IMR-90 (cell line): Measurements from ENCODE around the gene TAP2. TPM values are rescaled to one million over a fixed set of nuclear protein-coding genes. Genes with fewer than 3 reads are reported as not detected.

ENCODE experiments used
- ATAC-seq: fragments of 200-7000 bp; cut with Tn5 transposase; 2 replicates; pipeline ENCODE4 v1.9.1; 2020; ENCODE audit warnings: low read depth, mild to moderate bottlenecking, moderate library complexity
- BruUV-seq: library from RNA; stranded (reverse); fragments of 400-500 nt; replicated peaks from 2 replicates; lab custom pipeline; 2021; lab: Mats Ljungman, UMichigan
- CTCF ChIA-PET: fragments of 300-600 bp; formaldehyde crosslinking; extraction: SDS; loops from one replicate; lab custom pipeline; 2021; ENCODE audit warnings: antibody characterized with exemption; lab: Yijun Ruan, JAX
- POLR2A ChIA-PET: fragments of 300-600 bp; sonication (Branson Sonifier 250); formaldehyde crosslinking; loops from one replicate; lab custom pipeline; 2022; ENCODE audit warnings: antibody characterized with exemption; ENCODE audit not compliant: unreplicated experiment; lab: Charles Lee
- DNase-seq: peaks from one replicate; pipeline ENCODE4 v3.0.0; 2013
- H2AFZ ChIP-seq: replicated peaks from 2 replicates; pipeline ENCODE3; 2013; ENCODE audit warnings: low read length, mild to moderate bottlenecking; ENCODE audit not compliant: poor library complexity
- H2AK5ac ChIP-seq: 2 replicates; pipeline ENCODE4 v1.6.1; 2013; ENCODE audit warnings: low read depth, low read length, inconsistent platforms
- H2AK9ac ChIP-seq: replicated peaks from 2 replicates; pipeline ENCODE3; 2013; ENCODE audit warnings: mild to moderate bottlenecking, low read depth, low read length, moderate library complexity; ENCODE audit not compliant: poor library complexity
- H2BK120ac ChIP-seq: 2 replicates; pipeline ENCODE4 v1.6.1; 2013; ENCODE audit warnings: low read depth, low read length, inconsistent platforms
- H2BK15ac ChIP-seq: 3 replicates; pipeline ENCODE4 v1.6.1; 2013; ENCODE audit warnings: low read depth, low read length, inconsistent platforms
- H2BK20ac ChIP-seq: 2 replicates; pipeline ENCODE4 v1.6.1; 2013; ENCODE audit warnings: low read depth, mild to moderate bottlenecking, inconsistent platforms, low read length, moderate library complexity
- H2BK5ac ChIP-seq: 2 replicates; pipeline ENCODE4 v1.6.1; 2013; ENCODE audit warnings: mild to moderate bottlenecking, low read depth, low read length, inconsistent platforms; ENCODE audit not compliant: poor library complexity, severe bottlenecking
- H3K14ac ChIP-seq: replicated peaks from 2 replicates; pipeline ENCODE4 v1.6.1; 2013; ENCODE audit warnings: low read depth, low read length, inconsistent platforms
- H3K18ac ChIP-seq: 2 replicates; pipeline ENCODE4 v1.6.1; 2013; ENCODE audit warnings: low read depth, low read length, control low read depth
- H3K23ac ChIP-seq: 2 replicates; pipeline ENCODE4 v1.6.1; 2013; ENCODE audit warnings: low read depth, low read length, inconsistent platforms
- H3K27ac ChIP-seq: 2 replicates; pipeline ENCODE4 v1.5.1; 2013; ENCODE audit warnings: mild to moderate bottlenecking, control low read depth, low read length; ENCODE audit not compliant: insufficient read depth
- H3K27me3 ChIP-seq: 2 replicates; pipeline ENCODE4 v1.6.1; 2013; ENCODE audit warnings: low read length; ENCODE audit not compliant: control insufficient read depth, insufficient read depth
- H3K36me3 ChIP-seq: 2 replicates; pipeline ENCODE4 v1.6.1; 2013; ENCODE audit warnings: low read length, mixed read lengths; ENCODE audit not compliant: control insufficient read depth, insufficient read depth
- H3K4ac ChIP-seq: 2 replicates; pipeline ENCODE4 v1.6.1; 2013; ENCODE audit warnings: low read depth, low read length, inconsistent platforms
- H3K4me1 ChIP-seq: 2 replicates; pipeline ENCODE4 v1.6.1; 2013; ENCODE audit warnings: low read length, mixed read lengths; ENCODE audit not compliant: control insufficient read depth, insufficient read depth
- H3K4me2 ChIP-seq: 2 replicates; pipeline ENCODE4 v1.6.1; 2013; ENCODE audit warnings: low read depth, mild to moderate bottlenecking, control low read depth, low read length, moderate library complexity
- H3K4me3 ChIP-seq: 2 replicates; pipeline ENCODE4 v1.5.1; 2013; ENCODE audit warnings: low read depth, mild to moderate bottlenecking, control low read depth, low read length, moderate library complexity; ENCODE audit not compliant: insufficient read depth
- H3K56ac ChIP-seq: 2 replicates; pipeline ENCODE4 v1.6.1; 2013; ENCODE audit warnings: low read length, inconsistent platforms; ENCODE audit not compliant: insufficient read depth; ENCODE audit errors: extremely low read depth
- H3K79me1 ChIP-seq, 2 experiments: 2 replicates each; pipeline ENCODE4 v1.6.1; 2013; ENCODE audit warnings: low read length in 2 of 2, inconsistent platforms in 1 of 2, low read depth in 1 of 2
- H3K9ac ChIP-seq: 2 replicates; pipeline ENCODE4 v1.6.1; 2013; ENCODE audit warnings: low read depth, low read length, control low read depth
- H3K9me1 ChIP-seq: 2 replicates; pipeline ENCODE4 v1.6.1; 2013; ENCODE audit warnings: low read length, inconsistent platforms; ENCODE audit not compliant: insufficient read depth
- H3K9me3 ChIP-seq: 2 replicates; pipeline ENCODE4 v1.6.1; 2013; ENCODE audit warnings: low read length; ENCODE audit not compliant: control insufficient read depth, insufficient read depth
- H4K20me1 ChIP-seq: 2 replicates; pipeline ENCODE4 v1.6.1; 2013; ENCODE audit warnings: low read length, inconsistent platforms; ENCODE audit not compliant: insufficient read depth
- H4K5ac ChIP-seq: 2 replicates; pipeline ENCODE4 v1.6.1; 2013; ENCODE audit warnings: mild to moderate bottlenecking, low read depth, low read length, control low read depth
- H4K8ac ChIP-seq, 2 experiments: 2 replicates each; pipeline ENCODE4 v1.6.1; 2013; ENCODE audit warnings: low read depth in 2 of 2, low read length in 2 of 2, control low read depth in 1 of 2, inconsistent platforms in 1 of 2
- H4K91ac ChIP-seq: 2 replicates; pipeline ENCODE4 v1.6.1; 2013; ENCODE audit warnings: low read depth, low read length, inconsistent platforms; ENCODE audit not compliant: insufficient read depth
- BHLHE40 ChIP-seq: fragments of 150-350 bp; IDR thresholded peaks from 2 replicates; pipeline ENCODE4 v1.6.1; 2016; ENCODE audit warnings: mild to moderate bottlenecking, low read depth, low read length
- CEBPB ChIP-seq: IDR thresholded peaks from 2 replicates; pipeline ENCODE4 v1.6.1; 2012; ENCODE audit warnings: low read depth, low read length, improper control_type of control experiment
- CHD1 ChIP-seq: IDR thresholded peaks from 2 replicates; pipeline ENCODE4 v1.6.1; 2012; ENCODE audit warnings: low read depth, low read length, improper control_type of control experiment
- FOS ChIP-seq: fragments of 150-350 bp; IDR thresholded peaks from 2 replicates; pipeline ENCODE4 v1.6.1; 2016; ENCODE audit warnings: low read depth, low read length
- MAFK ChIP-seq: IDR thresholded peaks from 2 replicates; pipeline ENCODE4 v1.6.1; 2012; ENCODE audit warnings: low read depth, low read length, improper control_type of control experiment
- MAZ ChIP-seq: IDR thresholded peaks from 2 replicates; pipeline ENCODE4 v1.6.1; 2012; ENCODE audit warnings: low read depth, mild to moderate bottlenecking, low read length, improper control_type of control experiment, moderate library complexity, borderline replicate concordance
- MXI1 ChIP-seq: IDR thresholded peaks from 2 replicates; pipeline ENCODE4 v1.6.1; 2012; ENCODE audit warnings: low read depth, mild to moderate bottlenecking, low read length, moderate library complexity, borderline replicate concordance
- NFE2L2 ChIP-seq: fragments of 150-350 bp; IDR thresholded peaks from 2 replicates; pipeline ENCODE4 v1.6.1; 2016; ENCODE audit warnings: low read depth, mild to moderate bottlenecking, low read length
- POLR2A ChIP-seq: IDR thresholded peaks from 2 replicates; pipeline ENCODE4 v1.6.1; 2012; ENCODE audit warnings: mild to moderate bottlenecking, low read depth, low read length
- RAD21 ChIP-seq: IDR thresholded peaks from 2 replicates; pipeline ENCODE4 v1.6.1; 2012; ENCODE audit warnings: low read length, improper control_type of control experiment
- RCOR1 ChIP-seq: IDR thresholded peaks from 2 replicates; pipeline ENCODE4 v1.6.1; 2012; ENCODE audit warnings: mild to moderate bottlenecking, low read length, improper control_type of control experiment; ENCODE audit not compliant: insufficient replicate concordance
- RFX5 ChIP-seq: IDR thresholded peaks from 2 replicates; pipeline ENCODE4 v1.8.0; 2012; ENCODE audit warnings: low read depth, mild to moderate bottlenecking, low read length, moderate library complexity
- SMC3 ChIP-seq: fragments of 150-350 bp; IDR thresholded peaks from 2 replicates; pipeline ENCODE4 v1.6.1; 2016; ENCODE audit warnings: low read depth, mild to moderate bottlenecking, antibody characterized with exemption, low read length, moderate library complexity
- WGBS, 2 experiments: methylation state at CpG; one replicate each; pipeline versions ENCODE4 v1.1.5 to v1.1.7; 2013; ENCODE audit warnings: missing lambda C conversion rate in 2 of 2; ENCODE audit not compliant: insufficient read length in 1 of 2; ENCODE audit errors: extremely low coverage in 2 of 2; 5-methylcytosine and 5-hydroxymethylcytosine counted together
- dilution Hi-C: fragments of 300-500 bp; cut with HindIII; formaldehyde crosslinking; loops from one replicate; pipeline ENCODE4 v1.14.3; 2018; ENCODE audit warnings: low sequenced_read_pairs; ENCODE audit not compliant: unreplicated experiment
- in situ Hi-C: fragments of 300-500 bp; cut with MboI; formaldehyde crosslinking; loops from 3 replicates; pipeline ENCODE4 v1.14.3; 2019; ENCODE audit warnings: low sequenced_read_pairs, inconsistent platforms, mixed read lengths
- intact Hi-C: fragments of 100-400 bp; cut with micrococcal nuclease; formaldehyde crosslinking; loops from 2 replicates; pipeline ENCODE4 v1.10.0; 2022
- polyA plus RNA-seq, 3 experiments: library from polyadenylated mRNA; depleted of rRNA; stranded (reverse); fragments of >200 nt; gene quantifications; 2 replicates each; pipeline ENCODE4 v1.2.3, GENCODE V29; 2012; ENCODE audit warnings: low replicate concordance in 1 of 3
- total RNA-seq: library from RNA; depleted of rRNA; stranded (reverse); fragments of >200 nt; gene quantifications from 2 replicates; pipeline ENCODE4 v1.2.3, GENCODE V29; 2012
- TF ChIP-seq, protein P1 (sequence below): conservative IDR thresholded peaks from 2 replicates; pipeline ENCODE4 v1.5.1; 2012; ENCODE audit warnings: mild to moderate bottlenecking, low read depth, low read length, improper control_type of control experiment
- TF ChIP-seq, protein P2 (sequence below): fragments of 150-350 bp; IDR thresholded peaks from 2 replicates; pipeline ENCODE4 v1.6.1; 2017; ENCODE audit warnings: mild to moderate bottlenecking, antibody characterized with exemption, low read length, low read depth
- TF ChIP-seq, protein P3 (sequence below): fragments of 150-350 bp; IDR thresholded peaks from 2 replicates; pipeline ENCODE4 v1.6.1; 2016; ENCODE audit warnings: low read depth, mild to moderate bottlenecking, low read length, moderate library complexity, borderline replicate concordance

Gene TAP2
- total and polyA plus RNA-seq, 2 of the 4 experiments (the other 2 are of a cell fraction) = 6.6 to 11.4 TPM

DNA sequence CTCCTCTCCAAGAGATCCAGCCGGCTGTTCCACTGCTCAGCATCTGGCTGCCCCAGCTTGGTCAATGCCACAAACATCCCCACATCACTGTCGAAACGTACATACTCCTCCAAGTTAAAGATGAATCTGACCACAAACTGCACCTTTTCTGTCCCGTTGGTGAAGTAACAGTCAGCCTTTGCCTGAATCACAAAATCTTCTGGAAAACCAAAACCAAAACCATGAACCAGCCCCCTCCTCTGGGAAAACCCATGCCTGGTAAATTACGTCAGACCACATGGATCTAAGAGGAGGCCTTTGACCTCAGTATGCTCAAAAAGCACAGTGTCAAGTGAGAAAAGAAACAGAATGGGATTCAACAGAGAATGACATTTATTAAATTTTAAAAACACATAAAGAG lies 23.4 kb downstream of the TAP2 start:
- H3K14ac ChIP-seq = no peak overlapping the region
- no peaks in the 10 kb centered on the region for H4K20me1 ChIP-seq
- no peak overlapping the region for H3K56ac ChIP-seq
- no peak overlapping the region for H3K4me3 ChIP-seq
- H3K4ac ChIP-seq = no peak overlapping the region
- H2BK20ac ChIP-seq = no peak overlapping the region
- ATAC-seq (no peak), DNase-seq (peak; percentile 14)
- CTCF ChIA-PET = no interaction called here
- in situ Hi-C loops (no loop called here), dilution Hi-C loops (no loop called here), intact Hi-C loops (no loop called here)
- no peak overlapping the region for H2BK5ac ChIP-seq
- H3K79me1 ChIP-seq = no peaks in the 10 kb centered on the region
- no peak overlapping the region for H3K4me2 ChIP-seq
- H2AK5ac ChIP-seq = no peak overlapping the region
- TF ChIP-seq RCOR1 = no peak
- TF ChIP-seq, protein P1, sequence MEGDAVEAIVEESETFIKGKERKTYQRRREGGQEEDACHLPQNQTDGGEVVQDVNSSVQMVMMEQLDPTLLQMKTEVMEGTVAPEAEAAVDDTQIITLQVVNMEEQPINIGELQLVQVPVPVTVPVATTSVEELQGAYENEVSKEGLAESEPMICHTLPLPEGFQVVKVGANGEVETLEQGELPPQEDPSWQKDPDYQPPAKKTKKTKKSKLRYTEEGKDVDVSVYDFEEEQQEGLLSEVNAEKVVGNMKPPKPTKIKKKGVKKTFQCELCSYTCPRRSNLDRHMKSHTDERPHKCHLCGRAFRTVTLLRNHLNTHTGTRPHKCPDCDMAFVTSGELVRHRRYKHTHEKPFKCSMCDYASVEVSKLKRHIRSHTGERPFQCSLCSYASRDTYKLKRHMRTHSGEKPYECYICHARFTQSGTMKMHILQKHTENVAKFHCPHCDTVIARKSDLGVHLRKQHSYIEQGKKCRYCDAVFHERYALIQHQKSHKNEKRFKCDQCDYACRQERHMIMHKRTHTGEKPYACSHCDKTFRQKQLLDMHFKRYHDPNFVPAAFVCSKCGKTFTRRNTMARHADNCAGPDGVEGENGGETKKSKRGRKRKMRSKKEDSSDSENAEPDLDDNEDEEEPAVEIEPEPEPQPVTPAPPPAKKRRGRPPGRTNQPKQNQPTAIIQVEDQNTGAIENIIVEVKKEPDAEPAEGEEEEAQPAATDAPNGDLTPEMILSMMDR = no peak
- TF ChIP-seq BHLHE40 = no peak
- no peak for TF ChIP-seq MAFK
- no peak for TF ChIP-seq SMC3
- TF ChIP-seq, protein P2, sequence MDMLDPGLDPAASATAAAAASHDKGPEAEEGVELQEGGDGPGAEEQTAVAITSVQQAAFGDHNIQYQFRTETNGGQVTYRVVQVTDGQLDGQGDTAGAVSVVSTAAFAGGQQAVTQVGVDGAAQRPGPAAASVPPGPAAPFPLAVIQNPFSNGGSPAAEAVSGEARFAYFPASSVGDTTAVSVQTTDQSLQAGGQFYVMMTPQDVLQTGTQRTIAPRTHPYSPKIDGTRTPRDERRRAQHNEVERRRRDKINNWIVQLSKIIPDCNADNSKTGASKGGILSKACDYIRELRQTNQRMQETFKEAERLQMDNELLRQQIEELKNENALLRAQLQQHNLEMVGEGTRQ = no peak
- no peak for TF ChIP-seq RAD21
- TF ChIP-seq, protein P3, sequence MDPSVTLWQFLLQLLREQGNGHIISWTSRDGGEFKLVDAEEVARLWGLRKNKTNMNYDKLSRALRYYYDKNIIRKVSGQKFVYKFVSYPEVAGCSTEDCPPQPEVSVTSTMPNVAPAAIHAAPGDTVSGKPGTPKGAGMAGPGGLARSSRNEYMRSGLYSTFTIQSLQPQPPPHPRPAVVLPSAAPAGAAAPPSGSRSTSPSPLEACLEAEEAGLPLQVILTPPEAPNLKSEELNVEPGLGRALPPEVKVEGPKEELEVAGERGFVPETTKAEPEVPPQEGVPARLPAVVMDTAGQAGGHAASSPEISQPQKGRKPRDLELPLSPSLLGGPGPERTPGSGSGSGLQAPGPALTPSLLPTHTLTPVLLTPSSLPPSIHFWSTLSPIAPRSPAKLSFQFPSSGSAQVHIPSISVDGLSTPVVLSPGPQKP = no peak
- no peak for TF ChIP-seq MXI1
- no peak for TF ChIP-seq POLR2A
- no peak for TF ChIP-seq CEBPB
- no peak for TF ChIP-seq MAZ
- no peak for TF ChIP-seq FOS
- no peak for TF ChIP-seq RFX5
- TF ChIP-seq NFE2L2 = no peak
- TF ChIP-seq CHD1 = no peak
- H3K36me3 ChIP-seq = no peaks in the 10 kb centered on the region
- H4K91ac ChIP-seq = no peak overlapping the region
- H2BK15ac ChIP-seq = no peak overlapping the region
- BruUV-seq = no TSS peak
- no peak overlapping the region for H2AFZ ChIP-seq
- POLR2A ChIA-PET = no interaction called here
- H3K27me3 ChIP-seq = 0 out of 2 replicates have a peak, but pooled peaks cover 1% of the 10 kb centered on the region
- no peaks in the 10 kb centered on the region for H3K9me3 ChIP-seq
- H3K9ac ChIP-seq = no peak overlapping the region
- H3K23ac ChIP-seq = no peak overlapping the region
- peaks cover 5% of the 10 kb centered on the region for H3K4me1 ChIP-seq
- 80% methylated on average over 1 of the region's 5 CpGs; no CpG with 5 or more reads in 1 of the 2 experiments for WGBS, 2 experiments
- no peak overlapping the region for H4K8ac ChIP-seq
- H3K9me1 ChIP-seq = peaks cover 4% of the 10 kb centered on the region; the same call in 1 of the 2 replicates
- H2AK9ac ChIP-seq = no peak overlapping the region
- no peak overlapping the region for H2BK120ac ChIP-seq
- H3K27ac ChIP-seq = no peak overlapping the region
- H3K18ac ChIP-seq = no peak overlapping the region
- H4K5ac ChIP-seq = no peak overlapping the region
